Measurements from ENCODE around the gene KCTD20.

KCTD20 gene

GRCh38 chr6:36510365-36510764, 67.6 kb downstream of the KCTD20 start:
- no peak for TF ChIP-seq REST (IDR thresholded peaks at IDR 0.05; ENCODE audit: low read depth)
- TF ChIP-seq CREB1 (IDR thresholded peaks at IDR 0.05; ENCODE audit: low read depth), result no peak
- no peak for TF ChIP-seq ZBTB7A (IDR thresholded peaks at IDR 0.05; ENCODE audit: low read depth)
- TF ChIP-seq NFIC (IDR thresholded peaks at IDR 0.05), result no peak
- no peak for TF ChIP-seq EGR1 (IDR thresholded peaks at IDR 0.05)
- TF ChIP-seq USF1 (IDR thresholded peaks at IDR 0.05), result no peak
- no peak for TF ChIP-seq FOXM1 (IDR thresholded peaks at IDR 0.05; ENCODE audit: borderline replicate concordance, low read depth)
- no peak for TF ChIP-seq CEBPB (IDR thresholded peaks at IDR 0.05)
- TF ChIP-seq TAF1 (IDR thresholded peaks at IDR 0.05; ENCODE audit: low read depth), result no peak
- TF ChIP-seq MAX (IDR thresholded peaks at IDR 0.05), result no peak
- no peak for TF ChIP-seq EP300 (IDR thresholded peaks at IDR 0.05; ENCODE audit: borderline replicate concordance)
- no peak for TF ChIP-seq RAD21 (IDR thresholded peaks at IDR 0.05; ENCODE audit: low read depth)
- no peak for TF ChIP-seq YY1 (IDR thresholded peaks at IDR 0.05; ENCODE audit: low read depth)
- TF ChIP-seq TEAD4 (IDR thresholded peaks at IDR 0.05), result no peak
- no peak for TF ChIP-seq TCF12 (IDR thresholded peaks at IDR 0.05; ENCODE audit: low read depth)

- no peak for TF ChIP-seq EP300 (IDR thresholded peaks at IDR 0.05; ENCODE audit: borderline replicate concordance)
- no peak for TF ChIP-seq MAX (IDR thresholded peaks at IDR 0.05)
- no peak for TF ChIP-seq ZBTB7A (IDR thresholded peaks at IDR 0.05; ENCODE audit: low read depth)
- TF ChIP-seq REST (IDR thresholded peaks at IDR 0.05; ENCODE audit: low read depth), result no peak
- no peak for TF ChIP-seq CREB1 (IDR thresholded peaks at IDR 0.05; ENCODE audit: low read depth)
- no peak for TF ChIP-seq RAD21 (IDR thresholded peaks at IDR 0.05; ENCODE audit: low read depth)
- no peak for TF ChIP-seq FOXM1 (IDR thresholded peaks at IDR 0.05; ENCODE audit: borderline replicate concordance, low read depth)
- TF ChIP-seq TEAD4 (IDR thresholded peaks at IDR 0.05), result no peak
- TF ChIP-seq NFIC (IDR thresholded peaks at IDR 0.05), result no peak
- no peak for TF ChIP-seq YY1 (IDR thresholded peaks at IDR 0.05; ENCODE audit: low read depth)
- TF ChIP-seq USF1 (IDR thresholded peaks at IDR 0.05), result no peak
- TF ChIP-seq EGR1 (IDR thresholded peaks at IDR 0.05), result no peak
- no peak for TF ChIP-seq TCF12 (IDR thresholded peaks at IDR 0.05; ENCODE audit: low read depth)
Measured at GRCh38 chr6:36514554-36515456, 72.0 kb downstream of the KCTD20 start.

GRCh38 chr6:36515844-36516243, 73.0 kb downstream of the KCTD20 start:
- TF ChIP-seq REST (IDR thresholded peaks at IDR 0.05; ENCODE audit: low read depth) (no peak), FOXM1 (IDR thresholded peaks at IDR 0.05; ENCODE audit: borderline replicate concordance, low read depth) (no peak), CEBPB (IDR thresholded peaks at IDR 0.05) (no peak), EP300 (IDR thresholded peaks at IDR 0.05; ENCODE audit: borderline replicate concordance) (no peak), USF1 (IDR thresholded peaks at IDR 0.05) (no peak), TCF12 (IDR thresholded peaks at IDR 0.05; ENCODE audit: low read depth) (no peak), RAD21 (IDR thresholded peaks at IDR 0.05; ENCODE audit: low read depth) (no peak), CREB1 (IDR thresholded peaks at IDR 0.05; ENCODE audit: low read depth) (no peak), MAX (IDR thresholded peaks at IDR 0.05) (no peak), ZBTB7A (IDR thresholded peaks at IDR 0.05; ENCODE audit: low read depth) (no peak), TAF1 (IDR thresholded peaks at IDR 0.05; ENCODE audit: low read depth) (no peak), NFIC (IDR thresholded peaks at IDR 0.05) (no peak), EGR1 (IDR thresholded peaks at IDR 0.05) (no peak), YY1 (IDR thresholded peaks at IDR 0.05; ENCODE audit: low read depth) (no peak), TEAD4 (IDR thresholded peaks at IDR 0.05) (no peak)
